Heart left ventricle (tissue), 13 donors: ENCODE results near the gene PRICKLE2.

Experiments used
- POLR2A ChIP-seq, 2 donors: fragments of 450-650 bp; IDR thresholded peaks; one replicate each; pipeline ENCODE4 v1.6.1; 2017; ENCODE audit warnings: antibody characterized with exemption in 2 of 2, mild to moderate bottlenecking in 2 of 2, moderate library complexity in 2 of 2
- TF ChIP-seq, protein P1 (sequence below), 12 donors: fragments of 200-600 bp; sonication (generic) in 4 of 12; IDR thresholded peaks; one replicate each; pipeline versions ENCODE4 v1.5.0 to v1.8.0; 2018 to 2022; ENCODE audit warnings: antibody characterized with exemption in 12 of 12, mild to moderate bottlenecking in 5 of 12
- donor health status: ischemic (EF 13 %, LVEDD 7.1; RV severe dilation, severe dysfunction).
- donor health status: DM: no; HTN: yes; CAD: no.
- donor health status: DM: no; HTN: no; CAD: no.
- donor health status: ischemic (EF 25% LVEDD 6.9; RV normal size, moderate dysfunction).
- donor health status: ischemic (EF 25% LVEDD 5.7; RV mildly dilated, moderate dysfunction).
- donor health status: ischemic (EF 35%, LVEDD 5.7; RV mildly dilated, moderate dysfunction).
- donor health status: nonischemic (EF 11% LVEDD 7.7; RV severe dilation, severe dysfunction).
- donor health status: DM: yes; HTN: yes; CAD: no.
- donor health status: PGD.
- donor health status: ischemic (EF 29% LVEDD 5.4; RV normal size, mild dysfunction).
- donor health status: nonischemic (EF 23%, LVEDD 6.1; RV moderate dilation, normal function).

DNA sequence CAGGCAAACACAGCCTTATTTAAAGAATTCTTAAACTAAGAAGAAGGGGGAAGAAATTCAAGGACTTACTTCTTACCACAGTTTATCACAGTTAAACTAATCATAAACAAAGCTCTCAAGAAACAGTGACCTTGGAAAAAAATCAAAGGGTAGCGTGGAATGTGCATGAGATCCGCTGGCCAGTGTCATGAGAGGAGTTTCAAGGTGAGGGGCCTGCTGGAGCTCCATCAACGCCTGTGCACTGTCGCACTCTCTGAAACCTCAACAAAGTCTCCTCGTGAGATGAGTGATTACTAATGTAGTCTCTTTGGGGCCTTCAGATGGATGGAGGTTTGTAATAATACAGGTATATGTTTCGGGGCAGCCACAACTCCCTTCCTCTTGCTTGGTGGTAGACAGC lies 28.4 kb upstream of the PRICKLE2 start:
- TF ChIP-seq, protein P1, sequence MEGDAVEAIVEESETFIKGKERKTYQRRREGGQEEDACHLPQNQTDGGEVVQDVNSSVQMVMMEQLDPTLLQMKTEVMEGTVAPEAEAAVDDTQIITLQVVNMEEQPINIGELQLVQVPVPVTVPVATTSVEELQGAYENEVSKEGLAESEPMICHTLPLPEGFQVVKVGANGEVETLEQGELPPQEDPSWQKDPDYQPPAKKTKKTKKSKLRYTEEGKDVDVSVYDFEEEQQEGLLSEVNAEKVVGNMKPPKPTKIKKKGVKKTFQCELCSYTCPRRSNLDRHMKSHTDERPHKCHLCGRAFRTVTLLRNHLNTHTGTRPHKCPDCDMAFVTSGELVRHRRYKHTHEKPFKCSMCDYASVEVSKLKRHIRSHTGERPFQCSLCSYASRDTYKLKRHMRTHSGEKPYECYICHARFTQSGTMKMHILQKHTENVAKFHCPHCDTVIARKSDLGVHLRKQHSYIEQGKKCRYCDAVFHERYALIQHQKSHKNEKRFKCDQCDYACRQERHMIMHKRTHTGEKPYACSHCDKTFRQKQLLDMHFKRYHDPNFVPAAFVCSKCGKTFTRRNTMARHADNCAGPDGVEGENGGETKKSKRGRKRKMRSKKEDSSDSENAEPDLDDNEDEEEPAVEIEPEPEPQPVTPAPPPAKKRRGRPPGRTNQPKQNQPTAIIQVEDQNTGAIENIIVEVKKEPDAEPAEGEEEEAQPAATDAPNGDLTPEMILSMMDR (IDR thresholded peaks at IDR 0.05) = no peak
- no peak for TF ChIP-seq POLR2A (IDR thresholded peaks at IDR 0.05)
